ENCODE results near the gene FGF11.

FGF11 gene

GRCh38 chr17:7423679-7424078 lies 15.6 kb upstream of the FGF11 start:
- in situ Hi-C loops (cut with MboI; ENCODE audit: low pct_unique_long_range_greater_than_20kb, low sequenced_read_pairs, unreplicated experiment): no loop called here
- TF ChIP-seq CTCF (IDR thresholded peaks at IDR 0.05; ENCODE audit: extremely low read depth, insufficient read depth, missing control alignments): no peak
- DNase-seq (ENCODE audit: low spot score): no peak

GRCh38 chr17:7425316-7425715 lies 14.0 kb upstream of the FGF11 start, which contains the start of gene SPEM2:
TSS of gene SPEM2 (plus strand) at chr17:7425616. CDS start at chr17:7425689, 73 bp downstream.
- in situ Hi-C loops (cut with MboI; ENCODE audit: low pct_unique_long_range_greater_than_20kb, low sequenced_read_pairs, unreplicated experiment): no loop called here
- TF ChIP-seq CTCF (IDR thresholded peaks at IDR 0.05; ENCODE audit: extremely low read depth, insufficient read depth, missing control alignments): no peak
- no peak for DNase-seq (ENCODE audit: low spot score)

- no peak for TF ChIP-seq CTCF (IDR thresholded peaks at IDR 0.05; ENCODE audit: extremely low read depth, insufficient read depth, missing control alignments)
- in situ Hi-C loops (cut with MboI; ENCODE audit: low pct_unique_long_range_greater_than_20kb, low sequenced_read_pairs, unreplicated experiment): no loop called here
- DNase-seq (ENCODE audit: low spot score): no peak
These were observed 13.6 kb upstream of the FGF11 start for GRCh38 chr17:7425756-7426155.

DNA sequence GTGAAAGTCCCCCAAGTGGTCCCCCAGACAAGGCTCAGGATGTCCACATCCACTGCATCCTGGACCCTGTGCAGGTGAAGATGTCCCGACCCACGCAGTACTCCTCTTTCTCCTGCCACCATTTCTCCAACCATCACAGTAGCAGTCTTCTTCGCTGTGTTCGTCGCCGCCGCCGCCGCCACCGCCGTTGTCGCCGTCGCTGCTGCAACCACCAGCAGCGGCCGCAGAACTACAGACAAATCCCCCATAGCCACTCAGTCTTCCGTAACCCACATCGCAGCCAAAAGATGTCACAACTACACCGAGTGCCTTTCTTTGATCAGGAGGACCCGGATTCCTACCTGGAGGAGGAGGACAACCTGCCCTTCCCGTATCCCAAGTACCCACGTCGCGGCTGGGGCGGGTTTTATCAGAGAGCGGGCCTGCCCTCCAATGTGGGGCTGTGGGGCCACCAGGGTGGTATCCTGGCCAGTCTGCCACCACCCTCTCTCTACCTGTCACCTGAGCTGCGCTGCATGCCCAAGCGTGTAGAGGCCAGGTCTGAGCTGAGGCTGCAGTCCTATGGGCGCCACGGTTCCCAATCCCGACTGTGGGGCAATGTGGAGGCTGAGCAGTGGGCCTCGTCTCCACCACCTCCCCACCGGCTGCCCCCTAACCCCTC lies 13.0 kb upstream of the FGF11 start:
- no peak for TF ChIP-seq CTCF (IDR thresholded peaks at IDR 0.05; ENCODE audit: extremely low read depth, insufficient read depth, missing control alignments)
- in situ Hi-C loops (cut with MboI; ENCODE audit: low pct_unique_long_range_greater_than_20kb, low sequenced_read_pairs, unreplicated experiment): no loop called here
- no peak for DNase-seq (ENCODE audit: low spot score)

- in situ Hi-C loops (cut with MboI; ENCODE audit: low pct_unique_long_range_greater_than_20kb, low sequenced_read_pairs, unreplicated experiment): no loop called here
- DNase-seq (ENCODE audit: low spot score): no peak
- TF ChIP-seq CTCF (IDR thresholded peaks at IDR 0.05; ENCODE audit: extremely low read depth, insufficient read depth, missing control alignments): no peak
These were observed 12.3 kb upstream of the FGF11 start for GRCh38 chr17:7426896-7427489.

DNA sequence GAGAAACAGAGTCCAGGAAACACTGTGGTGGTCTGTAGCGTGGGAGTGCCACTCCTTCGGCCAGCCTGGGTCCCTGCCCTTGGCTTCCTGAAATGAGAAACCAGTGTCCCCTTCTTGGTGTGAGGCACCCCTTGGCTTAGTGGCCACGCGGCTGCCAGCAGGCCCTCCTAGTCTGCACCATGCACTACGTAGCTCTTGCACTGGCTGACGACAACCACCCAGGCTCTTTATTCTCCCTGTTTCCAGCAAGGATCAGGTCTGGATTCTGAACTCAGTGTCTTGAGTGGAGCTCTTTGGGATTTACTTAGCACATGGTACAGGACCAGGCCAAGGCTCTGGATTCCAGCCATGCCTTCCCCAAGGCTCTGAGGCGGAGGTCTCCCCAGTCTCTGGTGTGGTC lies 11.8 kb upstream of the FGF11 start:
- DNase-seq (ENCODE audit: low spot score): no peak
- TF ChIP-seq CTCF (IDR thresholded peaks at IDR 0.05; ENCODE audit: extremely low read depth, insufficient read depth, missing control alignments): no peak
- in situ Hi-C loops (cut with MboI; ENCODE audit: low pct_unique_long_range_greater_than_20kb, low sequenced_read_pairs, unreplicated experiment): no loop called here
